ENCODE measurements around the gene ELL.
A peak's percentile ranks its signal among the peaks of the same experiment; 100 is the strongest.

DNA sequence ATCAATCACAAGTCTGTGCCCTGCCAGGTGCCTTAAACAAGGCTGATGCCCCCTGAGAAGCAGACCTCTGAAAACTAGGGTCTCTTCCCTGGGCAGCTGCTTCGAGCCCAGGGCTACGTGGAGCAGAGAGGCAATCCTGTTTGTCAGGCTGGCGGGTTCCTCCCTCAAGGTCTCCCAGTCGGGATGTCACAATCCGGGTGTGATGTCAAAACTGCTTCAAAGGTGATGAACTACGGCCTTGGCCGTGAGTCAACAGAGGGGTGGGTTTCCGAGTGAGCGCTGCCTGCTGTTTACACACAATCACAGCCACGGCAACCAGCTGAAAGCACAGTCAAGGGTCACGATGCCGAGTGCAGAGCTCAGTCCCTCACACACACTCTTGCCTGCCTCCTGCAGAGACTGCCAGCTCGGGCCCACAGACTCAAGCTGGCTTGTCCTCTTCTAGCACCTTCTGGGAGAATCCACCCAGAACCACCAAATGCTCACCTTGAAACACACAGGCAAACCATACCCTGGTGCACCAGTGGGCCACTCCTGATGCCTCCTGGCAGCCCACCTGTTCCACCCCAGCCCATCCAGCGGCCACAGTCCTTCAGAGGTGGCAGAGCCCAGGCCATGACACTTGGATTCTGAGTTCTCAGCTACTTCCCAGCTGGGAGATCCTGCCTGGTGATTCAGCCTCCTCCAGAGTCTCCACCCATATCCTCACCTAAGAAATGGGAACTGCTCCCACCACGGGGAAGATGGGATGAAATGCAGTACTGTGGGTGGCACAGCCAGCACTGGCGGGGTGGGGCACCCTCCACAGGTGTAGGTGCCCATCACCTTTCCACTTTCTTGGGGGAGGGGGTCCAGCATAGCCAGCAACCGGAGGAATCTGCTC, 6.8 kb downstream of the ELL start:
- TF ChIP-seq POLR2AphosphoS5 (IDR thresholded peaks at IDR 0.05) (peak in 1 of 2 donors; percentile 48), POLR2A (IDR thresholded peaks at IDR 0.05; ENCODE audit: low read depth) (no peak)
- TF ChIP-seq, protein P1, sequence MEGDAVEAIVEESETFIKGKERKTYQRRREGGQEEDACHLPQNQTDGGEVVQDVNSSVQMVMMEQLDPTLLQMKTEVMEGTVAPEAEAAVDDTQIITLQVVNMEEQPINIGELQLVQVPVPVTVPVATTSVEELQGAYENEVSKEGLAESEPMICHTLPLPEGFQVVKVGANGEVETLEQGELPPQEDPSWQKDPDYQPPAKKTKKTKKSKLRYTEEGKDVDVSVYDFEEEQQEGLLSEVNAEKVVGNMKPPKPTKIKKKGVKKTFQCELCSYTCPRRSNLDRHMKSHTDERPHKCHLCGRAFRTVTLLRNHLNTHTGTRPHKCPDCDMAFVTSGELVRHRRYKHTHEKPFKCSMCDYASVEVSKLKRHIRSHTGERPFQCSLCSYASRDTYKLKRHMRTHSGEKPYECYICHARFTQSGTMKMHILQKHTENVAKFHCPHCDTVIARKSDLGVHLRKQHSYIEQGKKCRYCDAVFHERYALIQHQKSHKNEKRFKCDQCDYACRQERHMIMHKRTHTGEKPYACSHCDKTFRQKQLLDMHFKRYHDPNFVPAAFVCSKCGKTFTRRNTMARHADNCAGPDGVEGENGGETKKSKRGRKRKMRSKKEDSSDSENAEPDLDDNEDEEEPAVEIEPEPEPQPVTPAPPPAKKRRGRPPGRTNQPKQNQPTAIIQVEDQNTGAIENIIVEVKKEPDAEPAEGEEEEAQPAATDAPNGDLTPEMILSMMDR (IDR thresholded peaks at IDR 0.05), result no peak
